ENCODE results near the gene SEC14L6.
"Not testable (repeated sequence)": the region's sequence is repeated elsewhere in the genome, so short reads cannot be mapped to it uniquely, and the experiment has no call there.

Gene SEC14L6

GRCh38 chr22:30555282-30556210, 9.0 kb upstream of the SEC14L6 start:
- Histone ChIP-seq H3K9me3 (ENCODE audit: control insufficient read depth in 2 of 2, low read length in 2 of 2) (no peaks in the 10 kb centered on the region), H3K4me1 (ENCODE audit: control insufficient read depth, insufficient read depth, low read length) (no peaks in the 10 kb centered on the region), H3K27ac (ENCODE audit: low read length) (no peak overlapping the region), H3K27me3 (ENCODE audit: control insufficient read depth in 1 of 2, insufficient read depth in 2 of 2, low read length in 2 of 2) (peaks cover 0 to 2% of the 10 kb centered on the region in 2 donors), H3K9ac (ENCODE audit: low read length in 2 of 2) (no peak overlapping the region), H3K36me3 (ENCODE audit: control insufficient read depth in 2 of 2, insufficient read depth in 2 of 2, low read length in 2 of 2) (no peaks in the 10 kb centered on the region), H3K4me3 (ENCODE audit: low read length in 2 of 2) (no peak overlapping the region)

GRCh38 chr22:30553971-30554370, 7.4 kb upstream of the SEC14L6 start:
- Histone ChIP-seq H3K9me3 (ENCODE audit: control insufficient read depth in 2 of 2, low read length in 2 of 2) (no peaks in the 10 kb centered on the region), H3K4me1 (ENCODE audit: control insufficient read depth, insufficient read depth, low read length) (no peaks in the 10 kb centered on the region), H3K36me3 (ENCODE audit: control insufficient read depth in 2 of 2, insufficient read depth in 2 of 2, low read length in 2 of 2) (no peaks in the 10 kb centered on the region), H3K27ac (ENCODE audit: low read length) (no peak overlapping the region), H3K27me3 (ENCODE audit: control insufficient read depth in 1 of 2, insufficient read depth in 2 of 2, low read length in 2 of 2) (peaks cover 0 to 2% of the 10 kb centered on the region in 2 donors), H3K9ac (ENCODE audit: low read length in 2 of 2) (no peak overlapping the region), H3K4me3 (ENCODE audit: low read length in 2 of 2) (no peak overlapping the region)

GRCh38 chr22:30552719-30553118, 6.2 kb upstream of the SEC14L6 start:
- Histone ChIP-seq H3K27me3 (ENCODE audit: control insufficient read depth in 1 of 2, insufficient read depth in 2 of 2, low read length in 2 of 2) (peaks cover 0 to 4% of the 10 kb centered on the region in 2 donors), H3K9me3 (ENCODE audit: control insufficient read depth in 2 of 2, low read length in 2 of 2) (no peaks in the 10 kb centered on the region), H3K27ac (ENCODE audit: low read length) (no peak overlapping the region), H3K4me1 (ENCODE audit: control insufficient read depth, insufficient read depth, low read length) (no peaks in the 10 kb centered on the region), H3K4me3 (ENCODE audit: low read length in 2 of 2) (no peak overlapping the region), H3K36me3 (ENCODE audit: control insufficient read depth in 2 of 2, insufficient read depth in 2 of 2, low read length in 2 of 2) (no peaks in the 10 kb centered on the region), H3K9ac (ENCODE audit: low read length in 2 of 2) (no peak overlapping the region)

GRCh38 chr22:30551813-30552212, 5.3 kb upstream of the SEC14L6 start:
- H3K4me1 ChIP-seq (ENCODE audit: control insufficient read depth, insufficient read depth, low read length); H3K4me3 ChIP-seq (ENCODE audit: low read length in 2 of 2); H3K9me3 ChIP-seq (ENCODE audit: control insufficient read depth in 2 of 2, low read length in 2 of 2); H3K27me3 ChIP-seq (ENCODE audit: control insufficient read depth in 1 of 2, insufficient read depth in 2 of 2, low read length in 2 of 2); H3K9ac ChIP-seq (ENCODE audit: low read length in 2 of 2); H3K27ac ChIP-seq (ENCODE audit: low read length); H3K36me3 ChIP-seq (ENCODE audit: control insufficient read depth in 2 of 2, insufficient read depth in 2 of 2, low read length in 2 of 2): not testable (repeated sequence)

- H3K27ac ChIP-seq (ENCODE audit: low read length): no peak overlapping the region
- no peaks in the 10 kb centered on the region for H3K9me3 ChIP-seq (ENCODE audit: control insufficient read depth in 2 of 2, low read length in 2 of 2)
- peaks cover 13 to 23% of the 10 kb centered on the region in 2 donors for H3K27me3 ChIP-seq (ENCODE audit: control insufficient read depth in 1 of 2, insufficient read depth in 2 of 2, low read length in 2 of 2)
- H3K4me3 ChIP-seq (ENCODE audit: low read length in 2 of 2): no peak overlapping the region
- H3K9ac ChIP-seq (ENCODE audit: low read length in 2 of 2): no peak overlapping the region
- no peaks in the 10 kb centered on the region for H3K4me1 ChIP-seq (ENCODE audit: control insufficient read depth, insufficient read depth, low read length)
- no peaks in the 10 kb centered on the region for H3K36me3 ChIP-seq (ENCODE audit: control insufficient read depth in 2 of 2, insufficient read depth in 2 of 2, low read length in 2 of 2)
Measured at GRCh38 chr22:30547188-30547587, 647 bp upstream of the SEC14L6 start.

GRCh38 chr22:30542811-30543188, 3.7 kb downstream of the SEC14L6 start:
- H3K27me3 ChIP-seq (ENCODE audit: control insufficient read depth in 1 of 2, insufficient read depth in 2 of 2, low read length in 2 of 2): peaks cover 20 to 26% of the 10 kb centered on the region in 2 donors
- H3K4me3 ChIP-seq (ENCODE audit: low read length in 2 of 2): peak overlapping the region in 1 of 2 donors; percentile 40
- no peak overlapping the region for H3K9ac ChIP-seq (ENCODE audit: low read length in 2 of 2)
- H3K4me1 ChIP-seq (ENCODE audit: control insufficient read depth, insufficient read depth, low read length): peaks cover 4% of the 10 kb centered on the region
- H3K36me3 ChIP-seq (ENCODE audit: control insufficient read depth in 2 of 2, insufficient read depth in 2 of 2, low read length in 2 of 2): no peaks in the 10 kb centered on the region
- H3K27ac ChIP-seq (ENCODE audit: low read length): no peak overlapping the region
- no peaks in the 10 kb centered on the region for H3K9me3 ChIP-seq (ENCODE audit: control insufficient read depth in 2 of 2, low read length in 2 of 2)

- peak overlapping the region in 1 of 2 donors; percentile 40 for H3K4me3 ChIP-seq (ENCODE audit: low read length in 2 of 2)
- no peaks in the 10 kb centered on the region for H3K9me3 ChIP-seq (ENCODE audit: control insufficient read depth in 2 of 2, low read length in 2 of 2)
- H3K27me3 ChIP-seq (ENCODE audit: control insufficient read depth in 1 of 2, insufficient read depth in 2 of 2, low read length in 2 of 2): peaks cover 20 to 25% of the 10 kb centered on the region in 2 donors
- H3K36me3 ChIP-seq (ENCODE audit: control insufficient read depth in 2 of 2, insufficient read depth in 2 of 2, low read length in 2 of 2): no peaks in the 10 kb centered on the region
- H3K4me1 ChIP-seq (ENCODE audit: control insufficient read depth, insufficient read depth, low read length): peaks cover 4% of the 10 kb centered on the region
- H3K27ac ChIP-seq (ENCODE audit: low read length): no peak overlapping the region
- no peak overlapping the region for H3K9ac ChIP-seq (ENCODE audit: low read length in 2 of 2)
Measured at GRCh38 chr22:30541961-30542810, 4.4 kb downstream of the SEC14L6 start.

- not testable (repeated sequence) for H3K4me1 ChIP-seq (ENCODE audit: control insufficient read depth, insufficient read depth, low read length); H3K27ac ChIP-seq (ENCODE audit: low read length); H3K9ac ChIP-seq (ENCODE audit: low read length in 2 of 2); H3K36me3 ChIP-seq (ENCODE audit: control insufficient read depth in 2 of 2, insufficient read depth in 2 of 2, low read length in 2 of 2); H3K4me3 ChIP-seq (ENCODE audit: low read length in 2 of 2); H3K9me3 ChIP-seq (ENCODE audit: control insufficient read depth in 2 of 2, low read length in 2 of 2)
- peaks cover 20 to 22% of the 10 kb centered on the region in 2 donors for H3K27me3 ChIP-seq (ENCODE audit: control insufficient read depth in 1 of 2, insufficient read depth in 2 of 2, low read length in 2 of 2)
Measured at GRCh38 chr22:30541511-30541910, 5.0 kb downstream of the SEC14L6 start.

GRCh38 chr22:30539368-30539767, 7.2 kb downstream of the SEC14L6 start:
- Histone ChIP-seq H3K4me3 (ENCODE audit: low read length in 2 of 2) (no peak overlapping the region), H3K27me3 (ENCODE audit: control insufficient read depth in 1 of 2, insufficient read depth in 2 of 2, low read length in 2 of 2) (peaks cover 18% of the 10 kb centered on the region in 2 donors)

GRCh38 chr22:30538280-30538679, 8.3 kb downstream of the SEC14L6 start:
- no peak overlapping the region for H3K4me3 ChIP-seq (ENCODE audit: low read length in 2 of 2)
- no peak overlapping the region for H3K27ac ChIP-seq (ENCODE audit: low read length)
- no peaks in the 10 kb centered on the region for H3K36me3 ChIP-seq (ENCODE audit: control insufficient read depth in 2 of 2, insufficient read depth in 2 of 2, low read length in 2 of 2)
- H3K9me3 ChIP-seq (ENCODE audit: control insufficient read depth in 2 of 2, low read length in 2 of 2): no peaks in the 10 kb centered on the region
- no peak overlapping the region for H3K9ac ChIP-seq (ENCODE audit: low read length in 2 of 2)
- H3K4me1 ChIP-seq (ENCODE audit: control insufficient read depth, insufficient read depth, low read length): peaks cover 4% of the 10 kb centered on the region
- H3K27me3 ChIP-seq (ENCODE audit: control insufficient read depth in 1 of 2, insufficient read depth in 2 of 2, low read length in 2 of 2): peaks cover 10 to 16% of the 10 kb centered on the region in 2 donors

More at GRCh38 chr22:30539368-30539767, 7.2 kb downstream of the SEC14L6 start:
- Histone ChIP-seq H3K9me3 (ENCODE audit: control insufficient read depth in 2 of 2, low read length in 2 of 2) (no peaks in the 10 kb centered on the region), H3K27ac (ENCODE audit: low read length) (no peak overlapping the region), H3K9ac (ENCODE audit: low read length in 2 of 2) (no peak overlapping the region), H3K4me1 (ENCODE audit: control insufficient read depth, insufficient read depth, low read length) (peaks cover 4% of the 10 kb centered on the region), H3K36me3 (ENCODE audit: control insufficient read depth in 2 of 2, insufficient read depth in 2 of 2, low read length in 2 of 2) (no peaks in the 10 kb centered on the region)
